HG03520 (cell line): ENCODE data around the gene ANTXRL.
"Not testable (repeated sequence)": the region's sequence is repeated elsewhere in the genome, so short reads cannot be mapped to it uniquely, and the experiment has no call there.

ENCODE experiments used
- ATAC-seq: cut with Tn5 transposase; IDR thresholded peaks from one replicate; pipeline ENCODE4 v1.9.1; 2021; ENCODE audit warnings: mild to moderate bottlenecking, moderate library complexity; ENCODE audit not compliant: unreplicated experiment

Gene ANTXRL

DNA sequence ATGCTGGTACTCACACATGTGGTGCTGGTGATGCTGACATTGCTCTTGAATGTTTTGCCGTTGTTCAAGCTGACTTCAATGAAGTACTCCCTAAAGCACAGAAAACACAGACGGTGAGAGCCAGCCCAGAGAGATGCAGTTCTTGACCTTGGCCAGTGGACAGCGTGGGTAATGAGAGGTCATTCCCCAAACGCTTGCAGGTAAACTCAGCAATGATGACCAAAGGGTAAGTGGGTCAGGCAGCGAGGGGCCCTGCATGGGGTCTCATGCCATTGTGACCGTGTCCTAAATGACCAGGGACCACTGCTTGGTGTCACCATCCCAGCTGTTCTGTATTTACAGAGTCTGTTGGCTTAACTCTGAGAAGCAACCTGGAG lies 32.8 kb upstream of the ANTXRL start:
- ATAC-seq = no peak

DNA sequence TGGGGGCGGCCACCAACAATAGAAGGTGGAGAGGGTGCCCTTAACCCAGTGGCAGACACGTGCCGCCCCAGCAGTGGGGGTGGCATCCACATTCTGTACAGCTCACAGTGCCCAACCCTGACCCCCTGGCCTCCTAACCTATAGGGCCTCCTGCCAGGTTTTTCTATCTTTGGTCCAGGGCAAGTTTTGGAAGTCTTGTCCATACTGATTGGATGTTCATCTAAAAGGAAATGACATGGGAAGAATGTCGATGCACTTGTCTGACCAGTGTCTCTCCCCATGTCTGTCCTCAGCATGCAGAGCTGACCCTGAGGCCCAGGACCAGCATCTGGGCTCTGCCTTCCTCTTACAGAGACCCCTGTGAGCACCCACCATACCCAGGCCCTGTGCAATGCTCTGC lies 32.3 kb upstream of the ANTXRL start:
- no peak for ATAC-seq

DNA sequence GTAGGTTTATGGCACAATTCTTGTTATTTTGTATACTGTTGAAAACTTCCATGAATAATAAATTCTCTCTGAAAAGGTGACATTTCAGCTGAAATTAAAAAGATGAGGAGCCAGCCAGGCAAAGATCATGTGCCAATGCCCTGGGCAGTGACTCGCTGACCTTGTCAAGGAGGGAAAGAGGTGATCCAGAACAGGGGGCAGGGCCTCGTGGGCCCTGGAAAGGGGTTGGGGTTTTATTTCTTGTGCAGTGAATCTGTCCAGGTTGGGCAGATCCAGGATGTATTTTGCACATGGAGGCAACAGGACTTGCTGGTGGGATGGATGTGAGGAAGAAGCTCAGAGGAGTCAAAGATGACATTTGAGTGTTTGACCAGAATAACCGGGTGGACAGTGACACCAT lies 31.6 kb upstream of the ANTXRL start:
- ATAC-seq = not testable (repeated sequence)

DNA sequence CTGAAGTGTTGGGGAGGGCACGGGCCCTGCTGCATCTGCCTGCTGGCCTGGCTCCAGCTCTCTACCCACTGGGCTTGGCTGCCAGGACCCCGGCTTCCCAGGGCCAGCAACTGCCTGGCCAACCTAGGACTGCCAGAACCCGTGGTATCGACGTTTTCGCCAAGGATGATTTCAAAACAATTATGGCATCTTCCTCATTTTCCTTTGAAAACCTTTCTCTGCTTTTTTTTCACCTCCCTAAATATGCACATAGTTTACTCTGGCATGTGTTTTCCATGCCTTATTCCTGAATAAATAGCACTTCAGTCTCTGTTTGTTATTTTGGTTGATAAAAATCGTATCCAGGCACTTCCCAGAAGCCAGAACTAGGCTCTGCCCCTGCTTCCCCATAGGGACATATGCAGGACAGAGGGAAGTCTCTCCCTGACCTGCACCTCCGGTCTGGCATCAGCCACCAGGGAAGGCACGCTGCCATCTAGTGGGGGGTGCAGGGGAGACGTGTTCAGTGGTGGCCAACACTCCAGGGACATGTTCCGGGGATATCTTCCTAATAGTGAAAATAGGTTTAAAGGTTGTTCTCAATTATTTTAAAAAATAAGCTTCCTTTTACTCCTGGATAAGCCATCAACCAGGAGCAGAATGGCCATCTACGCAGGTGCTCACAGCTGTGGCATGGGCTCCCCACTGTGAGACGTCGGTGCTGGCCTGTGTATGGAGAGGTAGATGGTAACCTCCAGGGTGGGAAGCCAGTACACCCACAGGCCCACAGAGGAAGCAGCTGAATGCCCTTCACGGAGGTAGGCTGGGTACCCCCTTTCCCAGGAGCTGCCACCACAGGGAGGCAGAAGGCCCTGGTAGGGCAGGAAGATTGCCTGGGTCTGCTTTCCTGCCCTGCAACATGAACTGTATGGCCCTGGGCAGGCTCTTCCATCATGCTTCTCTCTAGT lies 30.7 kb upstream of the ANTXRL start:
- ATAC-seq = no peak

DNA sequence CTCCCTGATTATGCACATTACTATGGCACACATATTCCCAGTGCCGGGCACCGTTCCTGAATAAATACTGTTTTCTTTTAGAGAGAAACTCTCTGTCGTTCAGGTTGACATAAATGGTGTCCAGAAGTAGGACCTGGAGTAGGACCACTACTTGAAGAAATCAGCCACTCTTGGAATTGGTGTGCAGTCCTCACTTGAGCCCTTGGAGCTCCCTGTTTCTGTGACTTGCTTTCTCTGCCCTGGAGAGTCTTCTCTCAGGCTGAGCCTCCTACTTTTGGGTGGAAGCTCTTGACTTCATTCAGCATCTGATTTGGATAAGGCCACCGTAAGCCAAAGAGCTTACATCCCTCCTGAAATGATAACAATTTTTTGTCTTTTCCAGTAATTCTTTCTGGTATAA lies 29.7 kb upstream of the ANTXRL start:
- no peak for ATAC-seq

DNA sequence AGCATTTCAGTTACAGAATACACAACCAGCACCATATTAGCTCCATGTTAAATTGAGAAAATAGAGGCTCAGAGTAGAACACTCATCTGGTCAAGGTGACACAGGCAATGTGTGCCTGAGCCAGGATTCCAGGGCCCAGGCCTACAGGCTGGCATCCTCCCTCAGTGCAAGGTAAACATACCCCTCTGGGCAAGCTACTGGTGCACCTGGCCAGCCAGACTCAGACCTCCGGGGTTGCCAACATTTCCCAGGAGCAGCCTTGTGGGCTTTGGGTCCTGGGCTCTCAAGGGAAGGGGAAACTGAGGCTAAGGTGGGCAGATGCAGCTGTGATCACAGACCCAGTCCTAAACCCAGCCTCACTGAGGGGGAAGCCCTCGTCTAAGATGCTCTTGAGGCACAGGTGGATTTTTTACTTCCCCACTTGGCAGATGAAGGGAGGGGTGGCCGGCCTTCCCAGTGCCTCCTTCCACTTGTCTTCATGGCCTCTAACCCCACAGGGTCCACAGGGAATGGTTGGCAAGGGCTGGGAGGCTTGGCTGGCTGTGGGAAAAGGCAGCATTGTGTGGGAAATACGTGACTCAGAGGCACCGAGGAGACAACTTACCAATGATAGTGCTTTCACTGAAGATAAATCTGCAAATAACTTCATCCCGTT lies 23.8 kb upstream of the ANTXRL start:
- ATAC-seq = not testable (repeated sequence)

DNA sequence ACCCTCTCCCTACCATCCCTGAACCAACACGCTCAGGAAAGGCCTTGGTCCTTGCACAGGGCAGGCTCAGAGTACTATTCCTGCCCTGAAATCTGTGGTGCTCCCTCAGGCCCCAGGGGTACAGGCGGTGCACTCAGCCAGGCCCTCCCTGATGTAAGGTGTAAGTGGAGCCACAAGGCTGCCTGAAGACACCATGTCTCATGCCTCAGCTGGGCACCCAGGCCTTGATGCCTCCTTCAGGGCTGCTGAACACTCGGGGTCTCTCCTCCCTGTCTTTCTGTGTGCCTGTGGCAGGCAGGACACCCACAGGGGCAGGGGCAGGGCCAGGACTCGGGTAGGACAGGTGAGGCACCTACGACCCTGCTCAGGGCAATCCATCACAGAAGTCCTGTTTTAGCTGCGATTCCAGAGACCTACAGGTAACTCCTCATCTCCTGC lies 22.9 kb upstream of the ANTXRL start:
- no peak for ATAC-seq

DNA sequence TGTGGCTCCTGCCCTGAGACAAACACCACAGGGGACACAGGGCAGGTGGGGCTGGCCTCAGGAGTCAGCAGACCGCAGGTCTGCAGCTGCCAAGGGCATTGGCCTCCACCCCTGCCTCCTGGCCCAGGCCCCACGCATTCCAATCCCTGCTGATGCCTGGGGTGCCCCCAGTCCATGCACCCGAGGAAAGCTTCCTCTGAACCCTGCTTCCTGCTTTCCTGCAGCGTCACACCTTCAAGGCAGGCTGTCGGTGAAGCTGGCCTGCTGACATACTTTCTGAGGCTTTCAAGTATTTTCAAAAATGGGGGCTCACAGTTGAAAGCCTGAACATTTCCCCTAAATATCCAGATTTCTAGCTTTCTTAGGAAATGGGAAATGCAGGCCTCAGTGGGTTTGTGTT lies 22.5 kb upstream of the ANTXRL start:
- no peak for ATAC-seq

DNA sequence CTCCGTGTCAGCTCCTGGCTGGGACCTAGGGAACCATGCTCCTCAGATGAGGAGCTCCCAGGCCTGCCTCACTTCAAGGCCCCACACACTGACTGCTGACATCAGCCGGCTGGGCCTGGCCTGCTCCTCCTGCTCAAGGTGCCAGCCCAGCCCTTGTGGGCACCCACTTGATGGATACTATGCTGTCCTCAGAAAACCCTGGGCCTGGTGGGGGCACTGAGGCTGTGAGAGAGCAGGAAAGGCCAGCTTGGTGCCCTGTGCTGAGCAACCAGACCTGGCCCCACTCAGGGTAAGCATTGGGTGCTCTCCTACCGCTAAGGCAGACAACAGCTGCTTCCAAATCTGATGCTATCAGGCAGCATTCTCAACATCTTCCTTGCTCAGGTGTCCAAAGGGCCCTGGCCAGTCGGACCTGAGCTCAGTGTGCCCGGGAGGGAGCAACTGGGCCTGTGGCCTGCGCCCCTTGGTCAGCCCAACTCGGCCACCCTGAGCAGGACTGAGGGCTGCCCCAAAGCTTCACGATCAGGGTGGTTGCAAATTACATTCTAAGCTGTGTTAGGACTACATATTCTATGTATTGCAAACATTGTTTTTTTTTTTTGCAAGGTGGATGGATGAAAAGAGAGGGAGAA lies 21.9 kb upstream of the ANTXRL start:
- no peak for ATAC-seq

DNA sequence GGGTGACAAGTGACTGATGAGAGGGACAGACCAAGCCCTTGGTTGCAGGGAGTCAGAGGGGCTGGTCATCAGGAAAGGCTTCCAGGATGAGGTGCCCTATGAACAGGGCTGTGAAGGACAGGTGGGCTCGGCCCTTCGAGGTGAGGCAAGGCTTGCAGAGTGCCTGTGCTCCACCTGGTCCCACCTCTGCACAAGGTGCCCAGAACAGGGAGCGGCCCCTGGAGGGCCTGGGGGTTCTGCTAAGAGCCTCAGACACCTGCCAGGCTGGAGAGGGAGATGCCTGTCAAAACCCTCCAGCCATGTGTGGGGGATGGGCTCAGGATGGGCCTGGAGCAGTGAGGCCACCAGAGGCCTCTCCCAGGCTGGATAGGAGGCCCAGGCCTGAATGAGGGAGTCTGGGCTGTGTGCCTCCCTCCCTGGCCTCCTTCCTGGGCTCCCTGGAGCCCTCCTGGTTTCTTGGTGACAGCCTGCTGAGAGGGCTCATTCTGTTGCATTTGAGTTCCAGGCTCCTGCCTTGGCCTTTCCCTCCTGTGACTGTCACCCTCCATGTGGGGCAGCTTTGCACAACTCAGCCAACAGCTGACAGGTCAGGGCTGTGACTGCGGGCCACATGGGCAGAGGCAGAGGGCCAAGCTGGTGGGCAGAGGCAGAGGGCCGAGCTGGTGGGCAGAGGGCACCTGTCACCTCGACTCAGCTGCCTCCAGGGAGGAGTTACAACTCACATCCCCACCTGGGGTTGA lies 21.1 kb upstream of the ANTXRL start:
- ATAC-seq = not testable (repeated sequence)

DNA sequence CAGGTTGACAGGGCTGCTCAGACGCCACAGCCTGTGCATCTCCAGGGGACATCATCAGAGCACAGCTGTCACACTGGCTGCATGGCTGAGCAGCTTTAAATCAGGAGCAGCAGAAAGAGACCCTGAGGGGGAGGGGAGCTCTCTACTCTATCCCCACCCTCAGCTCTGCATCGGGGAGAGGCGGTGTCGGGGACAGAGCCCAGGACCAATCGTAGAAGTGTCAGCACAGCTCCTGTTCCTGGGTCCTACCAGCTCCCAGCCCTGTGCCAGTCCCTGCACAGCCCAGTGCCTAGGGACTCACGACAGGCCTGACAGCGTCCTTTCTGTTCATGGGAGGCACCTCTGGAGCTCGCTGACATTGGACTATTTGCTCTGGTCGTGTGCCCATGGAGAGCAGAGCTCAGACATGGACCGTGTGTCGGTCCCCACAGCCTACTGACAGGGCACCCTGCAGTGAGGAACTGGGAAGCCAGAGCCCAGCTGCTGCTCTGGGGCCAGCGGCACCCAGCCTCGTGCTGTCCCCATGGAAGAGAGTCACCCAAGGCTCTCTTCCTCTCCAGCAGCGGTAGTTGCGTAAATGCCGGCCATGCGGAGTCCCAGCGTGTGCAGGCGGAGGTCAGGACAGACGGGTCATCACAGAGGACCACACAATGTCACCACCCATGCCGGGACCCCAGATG lies 20.4 kb upstream of the ANTXRL start:
- no peak for ATAC-seq

DNA sequence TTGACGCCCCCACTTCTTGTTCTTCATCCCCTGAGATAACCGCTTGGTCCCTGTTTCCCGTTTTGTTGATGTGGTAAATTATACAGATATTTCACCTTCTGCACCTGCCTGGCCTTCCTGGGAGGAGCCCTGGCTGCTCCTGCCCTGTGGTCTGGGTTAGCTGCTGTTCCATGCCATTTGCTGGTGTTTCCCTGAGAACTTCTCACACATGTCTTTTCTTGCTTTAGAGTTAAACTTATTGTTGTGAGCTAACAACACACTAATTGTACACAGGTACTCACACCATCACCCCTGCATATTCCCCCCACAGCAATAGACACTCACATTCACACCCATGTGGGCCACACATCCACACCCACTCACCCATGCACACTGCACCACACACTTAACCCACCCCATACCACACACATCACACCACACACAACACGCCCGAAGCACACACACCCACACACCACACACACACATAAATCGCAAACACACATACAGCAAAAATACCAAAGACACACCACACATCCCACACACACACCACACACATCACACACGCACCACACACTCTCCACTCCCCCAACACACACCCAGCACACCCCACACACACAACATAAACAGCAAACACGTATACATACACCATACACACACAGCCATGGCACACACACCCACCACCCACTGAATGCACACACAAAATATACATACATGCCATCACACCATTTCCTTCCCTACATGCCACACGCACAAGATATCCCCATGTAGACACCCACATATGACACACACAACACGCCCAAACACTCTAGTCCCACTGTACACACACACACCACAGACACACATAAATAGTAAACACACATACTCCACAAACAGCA lies 19.4 kb upstream of the ANTXRL start:
- ATAC-seq = no peak

DNA sequence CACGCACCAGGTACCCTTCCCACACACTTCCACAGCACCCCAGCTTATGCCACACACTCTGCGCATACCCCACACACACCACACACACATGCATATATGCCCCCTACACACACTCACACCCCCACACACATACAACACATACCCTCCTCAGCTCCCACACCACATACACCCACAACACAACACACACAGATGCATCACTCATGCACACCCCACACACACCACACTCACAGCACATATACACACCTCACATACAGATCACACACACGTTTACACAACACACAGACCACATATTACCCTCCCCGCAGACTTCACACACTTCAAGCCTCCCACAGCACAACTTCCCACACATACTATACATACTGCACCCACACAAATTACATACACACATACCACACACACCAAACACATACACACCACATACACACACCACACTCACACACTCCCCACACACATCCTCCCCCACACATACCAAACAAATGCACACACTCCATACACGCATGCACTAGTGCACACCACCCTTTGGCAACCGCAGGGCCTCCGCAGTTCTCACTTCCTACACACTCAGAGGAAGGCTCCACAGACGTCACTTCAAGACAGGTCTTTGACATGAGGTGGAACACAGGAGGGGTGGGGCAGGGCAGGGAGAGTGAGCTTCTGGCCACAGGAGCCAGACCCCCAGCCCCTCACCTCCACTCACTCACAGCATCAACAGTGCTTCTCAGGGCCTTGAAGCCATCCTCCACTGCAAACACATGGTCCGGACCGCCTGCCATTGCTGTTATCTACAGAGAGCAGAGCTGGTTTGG lies 18.5 kb upstream of the ANTXRL start:
- ATAC-seq = no peak

DNA sequence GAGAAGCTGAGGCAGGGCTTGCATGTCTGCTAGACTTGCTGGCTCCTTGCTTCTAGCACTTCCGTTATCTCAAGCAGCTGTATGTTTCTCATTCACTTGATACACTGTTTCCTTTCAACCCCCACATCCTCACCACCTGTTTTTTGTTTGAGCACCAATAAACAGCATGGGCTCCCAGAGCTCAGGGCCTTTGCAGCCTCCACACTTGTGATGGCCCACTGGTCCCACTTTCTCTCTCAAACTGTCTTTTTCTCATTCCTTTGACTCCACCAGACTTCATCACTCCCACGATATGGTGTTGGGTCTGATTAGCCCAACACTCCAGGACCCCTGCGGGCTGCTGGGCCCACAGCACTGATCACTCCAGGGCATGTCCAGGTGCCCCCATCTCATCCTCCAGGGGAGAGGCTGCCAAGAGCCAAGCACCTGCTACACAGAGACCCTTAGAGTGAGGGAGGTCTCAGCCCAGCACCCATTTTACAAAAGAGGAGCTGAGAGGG lies 17.2 kb upstream of the ANTXRL start:
- ATAC-seq = not testable (repeated sequence)

DNA sequence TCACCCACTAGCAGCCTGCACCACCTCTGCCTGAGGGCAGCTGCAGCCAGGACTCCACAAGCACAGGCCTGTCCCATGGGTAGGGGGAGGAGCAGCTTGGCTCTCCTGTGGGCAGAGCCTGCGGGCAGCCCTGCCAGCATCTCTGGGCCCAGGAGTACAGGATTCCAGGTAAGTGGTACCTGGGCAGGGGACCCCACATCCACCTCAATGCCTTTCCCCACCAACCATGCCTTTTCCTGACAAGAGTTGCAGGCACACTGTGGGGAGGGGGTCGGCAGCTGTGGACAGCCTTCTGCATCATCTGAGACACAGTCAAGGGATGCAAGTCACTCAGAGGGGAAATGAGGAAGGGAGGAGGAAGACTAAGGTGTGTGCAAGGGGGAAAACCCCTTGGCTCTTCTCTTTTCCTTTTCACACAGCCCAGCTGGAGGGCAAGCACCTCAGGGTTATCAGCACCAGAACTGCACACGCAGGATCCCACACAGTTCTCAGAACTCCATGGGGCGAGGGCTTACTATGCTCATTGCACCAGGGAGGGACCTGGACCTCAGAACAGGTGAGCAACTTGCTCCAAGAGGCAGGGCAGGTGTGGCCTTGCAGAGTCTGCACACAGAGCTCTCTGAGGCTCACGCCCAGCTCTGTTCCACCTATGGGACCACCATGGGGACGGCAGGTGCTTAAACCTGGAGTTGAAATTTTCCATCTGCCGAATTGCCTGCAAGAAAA lies 16.5 kb upstream of the ANTXRL start:
- ATAC-seq = no peak

DNA sequence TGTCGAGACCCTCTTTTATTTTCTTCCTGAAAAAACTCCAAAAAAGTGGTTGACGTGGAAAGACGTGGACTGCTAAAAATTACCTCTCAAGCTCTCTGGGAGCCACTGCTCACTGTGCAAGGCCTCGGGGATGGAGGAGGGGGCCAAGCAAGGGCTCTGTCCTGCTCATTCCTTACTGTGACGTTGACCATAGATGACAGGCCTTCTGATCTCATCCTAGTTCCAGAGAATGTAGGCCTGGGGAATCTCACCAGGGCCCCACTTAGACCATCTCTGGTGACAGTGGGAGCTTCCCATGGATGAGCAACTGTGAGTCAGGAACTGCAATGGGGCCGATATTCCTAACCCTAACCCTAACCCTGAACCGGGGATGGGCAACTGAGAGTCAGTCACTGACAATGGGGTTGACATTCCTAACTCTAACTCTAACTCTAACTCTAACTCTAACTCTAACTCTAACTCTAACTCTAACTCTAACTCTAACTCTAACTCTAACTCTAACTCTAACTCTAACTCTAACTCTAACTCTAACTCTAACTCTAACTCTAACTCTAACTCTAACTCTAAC lies 15.8 kb upstream of the ANTXRL start:
- ATAC-seq = not testable (repeated sequence)

DNA sequence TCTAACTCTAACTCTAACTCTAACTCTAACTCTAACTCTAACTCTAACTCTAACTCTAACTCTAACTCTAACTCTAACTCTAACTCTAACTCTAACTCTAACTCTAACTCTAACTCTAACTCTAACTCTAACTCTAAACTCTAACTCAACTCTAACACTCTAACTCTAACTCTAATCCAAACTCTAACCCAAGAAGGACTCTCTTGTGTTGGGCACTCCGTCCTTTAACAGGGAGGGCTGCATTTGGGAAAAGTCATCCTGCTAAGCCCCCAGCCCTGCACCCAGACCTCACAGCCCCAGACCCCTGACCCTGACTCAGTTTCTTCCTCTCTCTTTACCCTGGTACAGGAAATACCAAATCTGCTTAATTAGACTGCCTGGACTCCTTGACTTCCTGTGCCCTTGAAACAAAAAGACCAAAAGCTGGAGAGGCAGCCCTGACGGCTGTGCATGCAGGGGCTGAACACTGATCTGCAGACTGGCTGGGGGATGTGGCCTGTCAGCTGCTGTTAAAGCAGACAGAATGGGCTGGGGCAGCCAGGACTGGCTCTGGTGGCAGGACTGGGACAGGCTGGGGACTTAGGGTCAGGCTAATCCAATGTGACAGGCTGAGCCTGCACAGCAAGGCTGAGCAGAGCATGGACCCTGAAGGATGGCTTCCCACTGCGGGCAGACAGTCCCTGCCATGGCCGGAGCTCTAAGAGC lies 14.8 kb upstream of the ANTXRL start:
- ATAC-seq = not testable (repeated sequence)
